HG03159 (cell line): ENCODE results near the gene USP38.
A peak's percentile ranks its signal among the peaks of the same experiment; 100 is the strongest.
"Not testable (repeated sequence)": the region's sequence is repeated elsewhere in the genome, so short reads cannot be mapped to it uniquely, and the experiment has no call there.

Source experiments
- ATAC-seq: cut with Tn5 transposase; IDR thresholded peaks from one replicate; pipeline ENCODE4 v1.9.1; 2021; ENCODE audit warnings: mild to moderate bottlenecking, moderate library complexity; ENCODE audit not compliant: unreplicated experiment

USP38 gene

DNA sequence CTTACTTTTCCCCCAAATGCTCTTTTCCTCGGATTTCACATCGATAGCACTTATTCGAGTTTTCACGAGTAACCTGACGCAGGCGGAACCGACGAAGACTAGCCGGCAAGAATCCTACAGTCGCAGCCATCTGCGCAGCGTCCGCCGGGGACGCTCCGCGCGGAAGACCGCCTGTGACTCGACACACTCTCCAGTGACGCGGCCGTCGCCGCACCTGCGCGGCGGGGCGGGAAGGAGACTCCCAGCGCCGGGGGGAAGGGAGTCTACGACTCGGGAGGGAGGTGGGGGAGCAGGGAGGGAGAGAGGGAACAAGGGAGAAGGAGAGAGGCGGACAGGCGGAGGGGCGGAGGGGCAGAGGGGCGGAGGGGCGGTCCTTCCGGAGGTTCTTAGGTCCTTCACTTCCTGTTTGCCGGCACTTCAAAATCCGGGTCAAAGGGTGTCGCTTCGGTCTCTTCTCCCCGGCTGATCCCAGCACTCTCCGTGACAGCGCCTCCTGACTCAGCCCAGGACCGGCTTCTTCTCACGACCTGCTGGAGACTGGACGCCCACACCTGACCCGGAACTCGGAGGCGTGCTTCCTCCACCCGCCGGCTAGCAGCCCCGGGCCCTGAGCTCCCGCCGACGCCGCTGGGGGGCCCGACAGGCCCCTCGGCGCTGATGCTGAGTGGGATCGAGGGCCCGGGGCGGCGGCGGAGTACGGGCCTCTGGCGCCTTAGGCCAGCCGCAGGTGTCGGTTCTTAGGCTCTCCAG is at the start of gene USP38:
USP38 (plus strand) TSS at position 415 of the 750 bp plus-strand sequence. CDS start 534 bp downstream, outside the sequence.
- ATAC-seq: peak; percentile 81

DNA sequence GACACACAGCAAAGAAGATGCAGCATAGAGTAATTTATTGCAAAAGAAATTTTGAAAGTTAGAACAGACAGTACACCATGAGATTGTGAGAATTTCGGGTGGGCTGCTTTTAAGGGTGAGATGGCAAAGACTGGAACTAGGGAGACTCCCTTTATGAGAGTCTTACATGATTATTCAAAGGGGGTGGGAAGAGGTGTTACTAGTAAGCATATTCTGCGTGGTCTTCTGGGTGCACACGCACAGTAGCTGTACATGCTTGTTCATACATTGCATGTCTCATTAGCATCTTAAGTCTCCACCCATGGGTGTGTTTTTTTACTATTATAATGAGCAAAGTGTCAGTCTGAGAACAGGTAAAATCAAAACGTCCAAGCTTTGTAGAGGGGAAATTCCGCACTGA is 49.4 kb upstream of the USP38 start:
- ATAC-seq: no peak

GRCh38 chr4:143140696-143141095 is 44.0 kb upstream of the USP38 start:
- ATAC-seq: no peak

- ATAC-seq: no peak
Observed at GRCh38 chr4:143148521-143148920, 36.2 kb upstream of the USP38 start.

DNA sequence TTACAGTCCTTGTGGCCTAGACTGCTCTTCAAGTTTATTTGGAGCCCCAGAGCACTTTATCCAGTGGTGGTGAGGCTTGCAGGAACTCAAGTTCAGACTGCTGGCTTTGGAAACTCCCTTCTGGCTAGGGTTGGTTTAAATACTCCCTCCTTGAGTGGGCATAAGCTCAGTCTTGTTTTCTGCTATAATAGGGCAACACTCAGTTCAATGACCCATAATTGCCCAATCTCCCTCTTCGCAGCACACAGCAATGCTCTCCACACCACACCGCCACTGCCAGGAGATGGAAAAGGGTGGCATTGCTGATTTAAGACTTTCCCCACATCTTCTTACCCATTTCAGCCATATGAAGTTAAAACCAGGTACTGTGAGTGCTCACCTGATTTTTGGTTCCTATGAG is 27.9 kb upstream of the USP38 start:
- no peak for ATAC-seq

DNA sequence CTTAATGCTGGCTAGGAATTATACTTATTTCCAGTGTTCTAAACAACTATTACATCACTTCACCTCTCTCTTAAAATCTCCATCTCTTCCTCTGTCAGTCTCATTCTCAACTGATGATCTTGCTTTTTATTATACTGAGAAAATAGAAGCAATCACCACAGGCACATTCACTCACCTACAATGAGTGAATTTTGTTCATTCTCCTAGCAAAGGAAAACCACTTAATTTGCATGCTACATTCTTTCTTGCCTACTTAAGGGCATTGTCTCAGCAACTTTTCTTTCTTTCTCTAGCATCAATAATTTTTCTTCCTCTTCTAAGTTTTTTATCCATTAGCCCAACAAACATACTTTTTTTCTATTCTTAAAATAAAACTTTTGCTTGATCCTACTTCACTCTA is 21.1 kb upstream of the USP38 start:
- no peak for ATAC-seq

- not testable (repeated sequence) for ATAC-seq
Observed at GRCh38 chr4:143166722-143167121, 18.0 kb upstream of the USP38 start.

DNA sequence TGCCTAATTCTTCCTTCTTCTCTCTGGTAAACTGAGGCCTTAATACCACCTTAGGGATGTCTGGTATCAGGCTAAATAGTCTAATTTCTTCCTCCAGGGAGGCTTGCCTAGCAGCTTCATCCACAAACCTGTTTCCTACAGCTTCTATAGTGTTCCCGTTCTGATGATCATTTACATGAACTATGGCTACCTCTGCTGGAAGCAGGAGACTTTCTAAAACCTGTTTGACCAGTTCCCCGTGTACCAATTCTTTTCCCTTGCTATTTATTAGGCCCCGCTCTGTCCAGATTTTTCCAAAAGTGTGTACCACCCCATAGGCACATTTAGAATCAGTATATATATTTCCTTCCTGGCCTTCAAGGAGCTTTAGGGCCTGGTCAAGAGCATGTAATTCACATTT is 5.8 kb upstream of the USP38 start:
- no peak for ATAC-seq

DNA sequence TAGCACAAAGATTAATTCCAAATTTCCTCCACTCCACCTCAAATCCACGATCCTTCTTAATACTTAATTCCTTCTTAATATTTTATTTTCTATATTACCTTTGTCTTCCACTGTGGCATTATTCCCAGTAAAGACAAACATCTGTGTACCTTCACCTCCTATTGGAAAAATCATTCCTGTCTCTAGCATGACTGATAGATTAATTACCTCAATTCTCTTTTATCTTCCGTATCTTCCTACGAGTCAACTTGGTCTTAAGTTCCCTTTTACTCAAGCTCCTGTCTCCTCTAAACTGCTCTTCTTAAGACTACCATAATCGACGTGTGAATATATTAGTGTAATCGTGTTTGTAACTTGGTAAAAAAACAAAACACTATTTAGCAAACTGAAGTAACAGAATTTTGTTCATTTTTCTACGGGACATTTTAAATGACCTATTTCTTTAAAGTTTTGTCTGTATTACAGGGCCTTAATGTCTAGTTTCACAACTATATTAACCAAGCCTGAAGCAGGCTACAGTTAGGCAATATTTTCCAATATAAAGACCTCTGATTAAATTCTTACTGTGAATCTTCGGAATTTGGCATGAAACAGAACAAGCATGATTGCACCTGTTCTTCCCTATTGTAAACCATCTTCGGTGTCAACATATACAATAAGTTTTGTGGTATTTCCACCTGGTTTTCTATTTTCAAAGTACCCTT is 1.1 kb upstream of the USP38 start:
- no peak for ATAC-seq

DNA sequence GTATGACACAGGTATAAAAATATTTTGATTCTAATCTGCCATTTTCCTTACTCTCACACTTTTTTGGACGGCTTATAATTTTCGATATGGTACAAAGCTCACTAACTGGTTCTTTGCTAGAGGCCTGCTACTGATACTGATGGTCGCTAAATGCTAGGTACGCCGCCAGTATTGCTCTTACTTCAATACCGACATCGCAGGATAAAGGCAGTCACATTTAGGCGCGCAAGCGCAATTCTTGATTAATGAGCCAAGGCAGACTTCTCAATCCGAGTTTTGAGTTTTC is 557 bp upstream of the USP38 start:
- ATAC-seq: peak; percentile 15

GRCh38 chr4:143185253-143186107 is 763 bp downstream of the USP38 start:
- peak; percentile 24 for ATAC-seq

DNA sequence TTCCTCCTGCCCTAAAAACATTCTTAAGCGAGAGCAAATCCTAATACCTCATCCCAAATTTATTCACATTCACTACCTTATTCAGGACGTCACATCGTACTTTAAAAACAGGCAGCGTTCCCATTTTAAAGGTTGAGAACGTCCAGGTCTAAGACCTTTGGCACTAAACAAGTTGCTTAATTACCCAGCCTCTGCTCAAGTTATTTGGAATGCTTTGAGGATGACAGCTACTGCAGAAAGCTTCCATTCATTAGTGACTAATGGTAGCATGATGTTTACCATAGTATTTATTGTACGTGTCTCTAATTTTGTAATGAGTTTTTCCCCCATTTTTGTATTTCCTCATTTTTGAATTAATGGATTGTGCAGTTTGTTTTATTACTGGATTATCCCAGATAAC is 1.5 kb downstream of the USP38 start:
- no peak for ATAC-seq

DNA sequence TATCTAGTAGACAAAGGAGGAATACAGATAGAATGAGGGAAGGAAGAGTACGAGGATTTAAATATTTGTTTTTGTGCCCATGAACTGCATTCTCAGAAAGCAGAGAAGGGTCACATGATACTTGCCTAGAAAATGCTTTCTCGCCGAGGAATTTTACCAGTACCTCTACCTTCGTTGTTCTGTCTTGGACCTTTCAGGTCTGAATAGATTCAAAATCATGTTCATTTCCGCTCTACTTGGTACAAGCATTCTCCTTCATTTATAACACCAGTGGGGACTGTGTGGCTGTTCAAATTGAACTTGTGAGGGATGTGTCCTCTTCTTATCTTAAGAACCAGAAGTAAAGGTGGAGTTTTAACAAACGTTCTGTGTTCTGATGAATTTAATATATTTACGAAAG is 1.9 kb downstream of the USP38 start:
- ATAC-seq: no peak

DNA sequence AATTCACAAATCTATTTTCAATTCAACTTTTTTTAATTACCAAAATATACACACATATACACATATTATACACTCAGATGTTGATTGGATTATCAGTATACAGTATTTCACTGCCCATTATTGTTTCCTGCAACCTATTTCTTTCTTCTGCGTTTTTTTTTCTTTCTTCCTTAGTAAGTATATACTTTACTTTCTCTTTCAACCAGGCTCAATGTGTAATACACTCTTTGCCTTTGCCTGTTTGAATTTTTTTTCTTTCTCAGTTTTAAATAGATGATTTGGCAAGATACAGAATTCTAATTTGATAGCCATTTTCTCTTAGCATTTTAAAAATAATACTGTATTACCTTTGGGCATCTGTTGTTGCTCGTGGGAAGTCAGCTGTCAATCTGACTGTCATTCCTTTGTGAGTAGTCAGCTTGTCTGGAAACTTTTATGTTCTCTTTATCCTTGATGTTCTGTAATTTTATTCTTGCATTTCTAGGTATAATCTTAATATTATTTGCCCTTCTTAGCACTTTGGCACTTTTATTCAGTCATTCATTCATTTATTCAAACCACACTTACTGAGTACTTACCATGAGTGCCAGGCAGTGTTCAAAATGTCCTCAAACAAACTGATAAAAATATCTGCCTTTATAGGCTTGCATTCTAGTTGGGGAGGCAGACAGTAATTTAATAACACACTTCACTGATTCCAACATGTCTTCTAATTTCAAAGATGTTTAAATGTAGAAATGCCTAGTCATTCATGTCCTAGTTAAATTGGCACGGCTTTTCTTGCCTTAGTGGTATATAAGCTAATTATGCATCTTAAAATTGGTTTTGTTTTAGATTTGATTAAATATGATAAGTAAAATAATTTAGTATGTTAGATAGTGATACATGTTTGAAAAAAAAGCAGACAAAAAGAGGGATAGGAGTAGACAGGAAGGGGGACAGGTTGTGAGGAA is 3.7 kb downstream of the USP38 start:
- ATAC-seq: no peak

DNA sequence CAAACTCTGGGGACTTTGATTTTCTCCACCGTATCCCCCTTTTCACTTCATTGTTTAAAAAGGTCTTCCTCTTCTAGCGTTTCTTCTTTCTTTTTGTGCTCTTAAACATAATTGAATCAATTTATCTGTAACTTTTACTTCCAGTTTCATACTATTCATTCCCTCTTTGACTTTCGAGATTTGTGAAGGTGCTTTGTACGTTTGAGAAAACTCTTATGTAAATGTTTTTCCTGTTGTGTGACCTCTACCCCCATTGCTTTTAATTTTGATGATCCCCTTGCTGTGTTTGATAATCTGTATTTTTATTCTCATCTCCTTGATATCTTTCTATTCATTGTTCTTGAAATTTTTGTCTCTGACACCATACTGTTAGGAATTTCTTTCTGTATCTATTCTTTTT is 4.8 kb downstream of the USP38 start:
- no peak for ATAC-seq

DNA sequence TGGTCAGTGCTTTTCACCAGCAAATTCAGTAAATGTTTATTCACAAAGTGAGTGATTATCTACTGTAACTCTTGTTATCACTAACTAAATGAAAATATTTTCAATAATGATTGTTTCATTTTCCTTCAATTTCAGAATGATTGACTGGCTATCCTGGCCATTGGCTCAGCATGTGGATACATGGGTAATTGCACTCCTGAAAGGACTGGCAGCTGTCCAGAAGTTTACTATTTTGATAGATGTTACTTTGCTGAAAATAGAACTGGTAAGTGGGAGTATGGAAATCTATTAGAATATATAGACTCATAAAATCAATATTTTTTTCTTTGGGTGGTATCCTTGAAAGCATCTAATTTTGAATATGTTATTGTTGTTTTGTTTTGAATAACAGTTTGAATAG is 10.9 kb downstream of the USP38 start:
- no peak for ATAC-seq

GRCh38 chr4:143196323-143196722 is 11.6 kb downstream of the USP38 start:
- no peak for ATAC-seq

GRCh38 chr4:143199503-143199902 is 14.8 kb downstream of the USP38 start:
- no peak for ATAC-seq

GRCh38 chr4:143202824-143203223 is 18.1 kb downstream of the USP38 start:
- ATAC-seq: no peak

GRCh38 chr4:143203577-143203976 is 18.9 kb downstream of the USP38 start:
- ATAC-seq: no peak

DNA sequence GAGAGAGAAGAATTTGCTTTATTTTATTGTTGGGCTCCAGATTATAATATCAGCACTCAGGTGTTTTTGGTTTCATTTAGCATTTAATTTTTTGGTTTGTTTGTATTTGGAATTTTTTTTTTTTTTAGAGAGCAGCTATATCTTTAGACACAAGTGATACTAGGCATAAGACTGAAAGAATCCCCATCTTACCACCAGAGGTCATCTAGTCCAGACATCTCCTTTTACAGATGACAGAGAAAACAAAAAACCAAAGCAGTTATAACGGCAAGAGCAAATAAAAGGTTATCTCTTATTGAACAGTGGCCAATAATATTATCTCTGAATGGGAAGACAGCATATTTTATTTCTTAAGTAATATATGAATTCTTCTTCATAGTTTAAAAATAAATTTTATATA is 22.8 kb downstream of the USP38 start:
- ATAC-seq: no peak
